Stimulated activated CD8-positive, alpha-beta memory T cell treated with anti-CD3 and anti-CD28 coated beads, Interleukin-4, amount 100 ng/mL, for 1 hour (primary cell): ENCODE data around the gene NR2F6.
A peak's percentile ranks its signal among the peaks of the same experiment; 100 is the strongest.

Experiments used
- DNase-seq, 2 donors: peaks; one replicate each; pipeline ENCODE4 v3.0.0-alpha.2; 2020; ENCODE audit warnings: low read depth in 2 of 2, low spot score in 1 of 2

The NR2F6 gene

GRCh38 chr19:17240062-17240752 lies 5.5 kb downstream of the NR2F6 start:
- DNase-seq = no peak

GRCh38 chr19:17237747-17238706 lies 7.7 kb downstream of the NR2F6 start:
- no peak for DNase-seq

GRCh38 chr19:17236811-17237543 lies 8.7 kb downstream of the NR2F6 start:
- no peak for DNase-seq

GRCh38 chr19:17235971-17236777 lies 9.5 kb downstream of the NR2F6 start:
- no peak for DNase-seq

- peak; percentile 42 to 47 for DNase-seq
These were observed 10.3 kb downstream of the NR2F6 start for GRCh38 chr19:17235300-17235970.

GRCh38 chr19:17234911-17235299 lies 10.8 kb downstream of the NR2F6 start:
- DNase-seq = no peak

- no peak for DNase-seq
These were observed 13.5 kb downstream of the NR2F6 start for GRCh38 chr19:17232258-17232657.

- DNase-seq = no peak
These were observed 15.8 kb downstream of the NR2F6 start for GRCh38 chr19:17229890-17230289.

- DNase-seq = no peak
These were observed 17.8 kb downstream of the NR2F6 start for GRCh38 chr19:17227798-17228367.

- peak; percentile 93 to 94 for DNase-seq
These were observed 19.5 kb downstream of the NR2F6 start, which contains the start of gene OCEL1 for GRCh38 chr19:17226002-17226933. Gene OCEL1, plus strand, starts transcription at chr19:17226226. Its CDS starts 22 bp downstream, at chr19:17226248.

GRCh38 chr19:17225053-17225452 lies 20.7 kb downstream of the NR2F6 start:
- no peak for DNase-seq

GRCh38 chr19:17220207-17220758 lies 25.4 kb downstream of the NR2F6 start:
- no peak for DNase-seq

GRCh38 chr19:17219286-17219685 lies 26.4 kb downstream of the NR2F6 start:
- DNase-seq = no peak

- DNase-seq = no peak
These were observed 29.6 kb downstream of the NR2F6 start for GRCh38 chr19:17216058-17216670.

- DNase-seq = peak; percentile 71 to 73
These were observed 30.4 kb downstream of the NR2F6 start, which contains the start of gene USE1 for GRCh38 chr19:17215127-17215971. Gene USE1, plus strand, starts transcription at chr19:17215357. Its CDS starts 49 bp downstream, at chr19:17215406.

- DNase-seq = no peak
These were observed 31.1 kb downstream of the NR2F6 start for GRCh38 chr19:17214508-17215126.
